HG03060 (cell line): ENCODE measurements around the gene ZNF35.

Experiments used
- ATAC-seq: cut with Tn5 transposase; IDR thresholded peaks from one replicate; pipeline ENCODE4 v1.9.1; 2021; ENCODE audit warnings: low read depth, moderate number of reproducible peaks; ENCODE audit not compliant: unreplicated experiment

The ZNF35 gene

GRCh38 chr3:44682182-44682896 is 33.8 kb downstream of the ZNF35 start:
- ATAC-seq: no peak

DNA sequence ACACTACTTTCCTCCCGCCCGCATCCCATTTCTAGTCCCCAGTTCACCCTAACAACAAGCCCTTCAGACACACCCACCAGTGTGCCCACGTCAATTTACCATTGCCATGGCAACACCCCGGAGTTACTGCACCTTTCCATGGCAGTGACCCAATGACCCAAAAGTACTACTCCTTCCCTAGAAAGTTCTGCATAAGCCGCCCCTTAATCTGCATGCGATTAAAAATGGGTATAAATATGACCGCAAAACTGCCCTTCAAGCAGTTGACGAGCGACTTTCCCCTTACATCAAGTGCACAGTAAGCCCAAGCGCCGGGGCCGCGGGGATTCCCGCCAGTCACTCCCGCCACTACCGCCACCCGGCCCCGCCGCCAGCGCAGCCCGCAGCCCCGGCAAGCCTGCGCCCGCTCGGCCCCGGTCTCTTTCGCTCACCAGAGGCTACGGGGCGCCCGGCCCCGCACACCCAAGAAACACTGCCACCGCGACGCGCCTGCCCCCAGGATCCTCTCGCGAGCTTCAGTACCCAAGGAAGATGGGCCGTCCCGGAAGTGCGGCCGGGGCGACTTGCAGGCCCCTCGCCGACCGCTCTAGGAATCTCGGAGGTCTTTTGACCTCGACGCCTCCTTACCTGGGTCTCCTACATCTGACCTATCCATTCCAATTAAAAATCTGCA is 36.7 kb downstream of the ZNF35 start:
- no peak for ATAC-seq

DNA sequence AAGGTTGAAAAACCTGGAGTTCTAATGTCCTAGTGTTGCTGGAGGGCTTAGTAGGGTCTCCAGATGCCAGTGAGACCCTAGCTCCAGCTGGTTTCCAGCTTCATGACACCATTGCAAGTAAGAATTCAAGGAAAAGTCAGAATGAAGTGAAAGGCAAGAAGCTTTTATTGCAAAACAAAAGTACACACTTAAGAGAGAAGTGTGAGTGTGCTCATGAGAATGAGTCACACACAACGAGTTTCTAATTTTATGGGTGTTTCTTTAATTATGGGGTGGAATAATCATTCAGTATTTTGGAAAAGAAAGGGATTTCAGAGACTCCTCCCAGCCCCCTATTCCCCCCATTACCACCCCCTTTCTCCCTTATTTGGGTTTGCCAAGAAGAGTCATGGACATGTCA is 39.4 kb downstream of the ZNF35 start:
- ATAC-seq: no peak
